ENCODE results near the gene RGSL1. TPM values are rescaled to one million over a fixed set of nuclear protein-coding genes. Genes with fewer than 3 reads are reported as not detected.

The RGSL1 gene
- total RNA-seq, 1 experiment from 2014 or later, result not detected

GRCh38 chr1:182600036-182600713 is 150.2 kb downstream of the RGSL1 start:
- CTCF ChIA-PET, result interaction anchor here (0.6 to 0.8 kb wide), 3 partner anchors 185 to 188 kb away, joined by 3 to 4 read pairs (median 3); no protein-coding TSS in a partner anchor
- POLR2A ChIA-PET, result no interaction called here
- TF ChIP-seq, protein P1, sequence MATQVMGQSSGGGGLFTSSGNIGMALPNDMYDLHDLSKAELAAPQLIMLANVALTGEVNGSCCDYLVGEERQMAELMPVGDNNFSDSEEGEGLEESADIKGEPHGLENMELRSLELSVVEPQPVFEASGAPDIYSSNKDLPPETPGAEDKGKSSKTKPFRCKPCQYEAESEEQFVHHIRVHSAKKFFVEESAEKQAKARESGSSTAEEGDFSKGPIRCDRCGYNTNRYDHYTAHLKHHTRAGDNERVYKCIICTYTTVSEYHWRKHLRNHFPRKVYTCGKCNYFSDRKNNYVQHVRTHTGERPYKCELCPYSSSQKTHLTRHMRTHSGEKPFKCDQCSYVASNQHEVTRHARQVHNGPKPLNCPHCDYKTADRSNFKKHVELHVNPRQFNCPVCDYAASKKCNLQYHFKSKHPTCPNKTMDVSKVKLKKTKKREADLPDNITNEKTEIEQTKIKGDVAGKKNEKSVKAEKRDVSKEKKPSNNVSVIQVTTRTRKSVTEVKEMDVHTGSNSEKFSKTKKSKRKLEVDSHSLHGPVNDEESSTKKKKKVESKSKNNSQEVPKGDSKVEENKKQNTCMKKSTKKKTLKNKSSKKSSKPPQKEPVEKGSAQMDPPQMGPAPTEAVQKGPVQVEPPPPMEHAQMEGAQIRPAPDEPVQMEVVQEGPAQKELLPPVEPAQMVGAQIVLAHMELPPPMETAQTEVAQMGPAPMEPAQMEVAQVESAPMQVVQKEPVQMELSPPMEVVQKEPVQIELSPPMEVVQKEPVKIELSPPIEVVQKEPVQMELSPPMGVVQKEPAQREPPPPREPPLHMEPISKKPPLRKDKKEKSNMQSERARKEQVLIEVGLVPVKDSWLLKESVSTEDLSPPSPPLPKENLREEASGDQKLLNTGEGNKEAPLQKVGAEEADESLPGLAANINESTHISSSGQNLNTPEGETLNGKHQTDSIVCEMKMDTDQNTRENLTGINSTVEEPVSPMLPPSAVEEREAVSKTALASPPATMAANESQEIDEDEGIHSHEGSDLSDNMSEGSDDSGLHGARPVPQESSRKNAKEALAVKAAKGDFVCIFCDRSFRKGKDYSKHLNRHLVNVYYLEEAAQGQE (IDR thresholded peaks at IDR 0.05; ENCODE audit: insufficient read depth in 1 of 2, low read depth in 2 of 2, low read length in 1 of 2), result no peak
- no peak for TF ChIP-seq TCF7L2 (IDR thresholded peaks at IDR 0.05; ENCODE audit: low read depth, low read length)
- no peak for TF ChIP-seq POLR2AphosphoS5 (IDR thresholded peaks at IDR 0.05; ENCODE audit: low read depth, low read length)
- TF ChIP-seq CTCF (IDR thresholded peaks at IDR 0.05), result no peak
- TF ChIP-seq SIN3A (IDR thresholded peaks at IDR 0.05; ENCODE audit: borderline replicate concordance, insufficient read depth, low read depth, low read length), result no peak
- intact Hi-C loops (cut with micrococcal nuclease; ENCODE audit: unreplicated experiment) (no loop called here), in situ Hi-C loops (cut with HindIII; ENCODE audit: low pct_unique_long_range_greater_than_20kb, low sequenced_read_pairs) (no loop called here)
- no peaks in the 10 kb centered on the region for H3K4me1 ChIP-seq (ENCODE audit: control insufficient read depth, insufficient read depth, low read length)
- DNase-seq (ENCODE audit: low read depth, low spot score) (no peak), ATAC-seq (no peak)
- H3K27me3 ChIP-seq (ENCODE audit: control insufficient read depth, insufficient read depth, low read length), result peaks cover 14% of the 10 kb centered on the region
- H3K9me3 ChIP-seq (ENCODE audit: control insufficient read depth, insufficient read depth, low read depth, low read length), result no peaks in the 10 kb centered on the region
- no peak overlapping the region for H3K4me3 ChIP-seq (ENCODE audit: low read depth in 2 of 2, low read length in 2 of 2)
- BruUV-seq (replicated peaks), result no TSS peak
- H3K36me3 ChIP-seq (ENCODE audit: control insufficient read depth, insufficient read depth, low read length), result no peaks in the 10 kb centered on the region; the same call in 1 of the 2 replicates
- no peak overlapping the region for H3K27ac ChIP-seq (ENCODE audit: low read length)

DNA sequence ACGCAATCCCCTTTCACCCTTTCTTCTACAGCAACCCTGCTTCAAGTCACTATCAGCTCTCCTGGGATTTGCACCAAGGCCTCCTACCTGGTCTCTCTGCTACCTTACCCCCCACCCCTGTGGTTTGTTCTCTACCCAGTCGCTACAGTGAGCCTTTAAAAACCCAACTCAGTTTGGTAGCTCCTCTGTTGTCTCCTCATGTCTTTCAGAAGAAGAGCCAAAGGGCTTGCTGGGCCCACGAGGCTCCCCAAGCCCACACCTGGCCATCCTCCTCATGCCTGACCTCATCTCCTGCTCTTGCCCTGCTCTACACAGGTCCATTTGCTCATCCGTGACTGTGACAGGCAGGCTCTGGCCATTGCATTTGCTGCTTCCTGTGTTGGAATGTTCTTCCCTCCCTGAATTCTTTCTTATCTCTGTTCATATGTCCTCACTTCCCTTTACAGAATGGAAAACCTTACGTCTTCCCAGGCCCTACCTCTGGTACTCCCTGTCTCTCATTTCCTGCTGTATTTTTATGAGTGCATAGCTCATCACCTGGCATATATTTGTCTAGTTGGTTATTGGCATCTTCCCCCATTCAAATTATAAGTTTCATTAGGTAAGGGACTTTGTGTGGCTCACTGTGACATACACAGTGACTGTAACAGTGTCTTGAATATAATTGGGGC is 150.9 kb downstream of the RGSL1 start:
- CTCF ChIA-PET, result interaction anchor here (0.7 to 1.3 kb wide), 6 partner anchors 155 to 237 kb away, joined by 3 to 6 read pairs (median 4); no protein-coding TSS in a partner anchor
- TF ChIP-seq CTCF (IDR thresholded peaks at IDR 0.05) (no peak), SIN3A (IDR thresholded peaks at IDR 0.05; ENCODE audit: borderline replicate concordance, insufficient read depth, low read depth, low read length) (no peak), POLR2AphosphoS5 (IDR thresholded peaks at IDR 0.05; ENCODE audit: low read depth, low read length) (no peak), TCF7L2 (IDR thresholded peaks at IDR 0.05; ENCODE audit: low read depth, low read length) (no peak)
- TF ChIP-seq, protein P1 (IDR thresholded peaks at IDR 0.05; ENCODE audit: insufficient read depth in 1 of 2, low read depth in 2 of 2, low read length in 1 of 2), result no peak
- no peak for DNase-seq (ENCODE audit: low read depth, low spot score)
- no peaks in the 10 kb centered on the region; the same call in 1 of the 2 replicates for H3K36me3 ChIP-seq (ENCODE audit: control insufficient read depth, insufficient read depth, low read length)
- peaks cover 14% of the 10 kb centered on the region for H3K27me3 ChIP-seq (ENCODE audit: control insufficient read depth, insufficient read depth, low read length)
- no peaks in the 10 kb centered on the region for H3K9me3 ChIP-seq (ENCODE audit: control insufficient read depth, insufficient read depth, low read depth, low read length)
- ATAC-seq, result no peak
- no peak overlapping the region for H3K27ac ChIP-seq (ENCODE audit: low read length)
- BruUV-seq (replicated peaks), result no TSS peak
- no peak overlapping the region for H3K4me3 ChIP-seq (ENCODE audit: low read depth in 2 of 2, low read length in 2 of 2)
- POLR2A ChIA-PET, result no interaction called here
- H3K4me1 ChIP-seq (ENCODE audit: control insufficient read depth, insufficient read depth, low read length), result no peaks in the 10 kb centered on the region
- intact Hi-C loops (cut with micrococcal nuclease; ENCODE audit: unreplicated experiment), result loop anchor here (1.0 kb wide), 1 partner anchor 183 kb away; no protein-coding TSS in a partner anchor
- in situ Hi-C loops (cut with HindIII; ENCODE audit: low pct_unique_long_range_greater_than_20kb, low sequenced_read_pairs), result no loop called here

All from Panc1 (cell line).